SK-N-SH treated with all-trans-retinoic acid at 6 μM for 48 hours (cell line): Measurements from ENCODE around the gene CALN1.

Experiments used
- ATAC-seq: fragments of 200-7000 bp; cut with Tn5 transposase; 3 replicates; pipeline ENCODE4 v1.9.1; 2020; ENCODE audit warnings: mild to moderate bottlenecking, moderate library complexity
- ARNTL ChIP-seq: fragments of 450-650 bp; formaldehyde crosslinking; IDR thresholded peaks from 2 replicates; pipeline ENCODE4 v1.5.0; 2020; ENCODE audit warnings: low read depth, mild to moderate bottlenecking, moderate library complexity, borderline replicate concordance
- BACH2 ChIP-seq: fragments of 250-450 bp; sonication (Bioruptor Pico); IDR thresholded peaks from 2 replicates; pipeline ENCODE4 v1.9.0; 2021; ENCODE audit warnings: mild to moderate bottlenecking, borderline replicate concordance
- CSDC2 ChIP-seq: fragments of 250-450 bp; sonication (Bioruptor Pico); IDR thresholded peaks from 2 replicates; pipeline ENCODE4 v1.5.0; 2020; ENCODE audit warnings: mild to moderate bottlenecking, moderate library complexity
- ESRRG ChIP-seq: fragments of 250-450 bp; sonication (Bioruptor Pico); IDR thresholded peaks from 2 replicates; pipeline ENCODE4 v1.6.1; 2021; ENCODE audit warnings: mild to moderate bottlenecking
- GLIS3 ChIP-seq: fragments of 250-450 bp; sonication (Bioruptor Pico); IDR thresholded peaks from 2 replicates; pipeline ENCODE4 v1.5.0; 2020; ENCODE audit warnings: mild to moderate bottlenecking, moderate library complexity
- ISL1 ChIP-seq: fragments of 250-450 bp; sonication (Bioruptor Pico); IDR thresholded peaks from 2 replicates; pipeline ENCODE4 v2.1.2; 2022; ENCODE audit warnings: mild to moderate bottlenecking, moderate library complexity
- OSR1 ChIP-seq: fragments of 250-450 bp; sonication (Bioruptor Pico); IDR thresholded peaks from 2 replicates; pipeline ENCODE4 v1.8.0; 2022; ENCODE audit warnings: moderate library complexity, mild to moderate bottlenecking, inconsistent platforms
- PPARA ChIP-seq: fragments of 250-450 bp; sonication (Bioruptor Pico); IDR thresholded peaks from 2 replicates; pipeline ENCODE4 v1.5.0; 2020; ENCODE audit warnings: mild to moderate bottlenecking, borderline replicate concordance
- RARB ChIP-seq: fragments of 250-450 bp; sonication (Bioruptor Pico); IDR thresholded peaks from 2 replicates; pipeline ENCODE4 v1.8.0; 2021; ENCODE audit warnings: mild to moderate bottlenecking, moderate library complexity
- TCF4 ChIP-seq: fragments of 250-450 bp; sonication (Bioruptor Pico); IDR thresholded peaks from 2 replicates; pipeline ENCODE4 v1.8.0; 2021; ENCODE audit warnings: mild to moderate bottlenecking, moderate library complexity, borderline replicate concordance
- TOX ChIP-seq: fragments of 250-450 bp; sonication (Bioruptor Pico); IDR thresholded peaks from 2 replicates; pipeline ENCODE4 v1.8.0; 2021; ENCODE audit warnings: mild to moderate bottlenecking, moderate library complexity, borderline replicate concordance
- ZC3H10 ChIP-seq: fragments of 250-450 bp; sonication (Bioruptor Pico); IDR thresholded peaks from 2 replicates; pipeline ENCODE4 v1.5.1; 2021; ENCODE audit warnings: mild to moderate bottlenecking, moderate library complexity
- ZFP3 ChIP-seq: fragments of 250-450 bp; sonication (Bioruptor Pico); IDR thresholded peaks from 2 replicates; pipeline ENCODE4 v1.5.0; 2020; ENCODE audit warnings: mild to moderate bottlenecking, moderate library complexity
- ZFP30 ChIP-seq: fragments of 450-650 bp; formaldehyde crosslinking; IDR thresholded peaks from 2 replicates; pipeline ENCODE4 v1.5.0; 2022; ENCODE audit warnings: mild to moderate bottlenecking, moderate library complexity
- ZNF565 ChIP-seq: fragments of 450-650 bp; formaldehyde crosslinking; conservative IDR thresholded peaks from 2 replicates; pipeline ENCODE4 v1.5.0; 2020; ENCODE audit warnings: low read depth, mild to moderate bottlenecking, moderate library complexity
- ZNF70 ChIP-seq: fragments of 450-650 bp; formaldehyde crosslinking; IDR thresholded peaks from 2 replicates; pipeline ENCODE4 v1.5.0; 2020; ENCODE audit warnings: mild to moderate bottlenecking, moderate library complexity
- ZNF8 ChIP-seq: fragments of 450-650 bp; formaldehyde crosslinking; IDR thresholded peaks from 2 replicates; pipeline ENCODE4 v1.5.0; 2020; ENCODE audit warnings: mild to moderate bottlenecking, moderate library complexity
- TF ChIP-seq, protein P1 (sequence below): fragments of 250-450 bp; sonication (Bioruptor Pico); IDR thresholded peaks from 2 replicates; pipeline ENCODE4 v1.5.1; 2020; ENCODE audit warnings: low read depth, mild to moderate bottlenecking, moderate library complexity
- TF ChIP-seq, protein P2 (sequence below): fragments of 250-450 bp; sonication (Bioruptor Pico); IDR thresholded peaks from 2 replicates; pipeline ENCODE4 v1.8.0; 2021; ENCODE audit warnings: low read depth, mild to moderate bottlenecking, moderate library complexity, borderline replicate concordance
- TF ChIP-seq, protein P3 (sequence below): fragments of 250-450 bp; sonication (Bioruptor Pico); IDR thresholded peaks from 2 replicates; pipeline ENCODE4 v1.8.0; 2020; ENCODE audit warnings: mild to moderate bottlenecking, moderate library complexity, borderline replicate concordance
- TF ChIP-seq, protein P4 (sequence below): fragments of 250-450 bp; sonication (Bioruptor Pico); IDR thresholded peaks from 2 replicates; pipeline ENCODE4 v1.5.1; 2021; ENCODE audit warnings: mild to moderate bottlenecking, moderate library complexity

The CALN1 gene

DNA sequence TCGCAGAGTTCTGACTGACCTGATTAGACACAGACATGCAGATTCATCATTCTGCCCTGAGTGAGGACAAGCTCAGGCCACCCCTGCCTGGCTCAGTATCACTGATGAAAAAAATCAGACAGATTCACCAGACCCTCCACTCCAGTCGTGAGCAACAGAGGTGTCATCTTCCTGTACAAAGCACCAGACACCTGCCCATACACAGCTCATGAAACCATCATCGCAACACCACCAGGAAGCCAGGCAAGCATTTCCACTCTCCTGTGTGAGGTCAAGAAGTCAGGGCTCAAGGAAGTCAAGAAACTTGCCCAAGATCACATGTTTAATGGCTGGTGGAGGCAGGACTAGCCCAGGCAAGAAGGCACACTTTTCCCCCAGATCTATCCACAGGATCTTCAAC lies 163.0 kb downstream of the CALN1 start (continued):
- TF ChIP-seq, protein P1, sequence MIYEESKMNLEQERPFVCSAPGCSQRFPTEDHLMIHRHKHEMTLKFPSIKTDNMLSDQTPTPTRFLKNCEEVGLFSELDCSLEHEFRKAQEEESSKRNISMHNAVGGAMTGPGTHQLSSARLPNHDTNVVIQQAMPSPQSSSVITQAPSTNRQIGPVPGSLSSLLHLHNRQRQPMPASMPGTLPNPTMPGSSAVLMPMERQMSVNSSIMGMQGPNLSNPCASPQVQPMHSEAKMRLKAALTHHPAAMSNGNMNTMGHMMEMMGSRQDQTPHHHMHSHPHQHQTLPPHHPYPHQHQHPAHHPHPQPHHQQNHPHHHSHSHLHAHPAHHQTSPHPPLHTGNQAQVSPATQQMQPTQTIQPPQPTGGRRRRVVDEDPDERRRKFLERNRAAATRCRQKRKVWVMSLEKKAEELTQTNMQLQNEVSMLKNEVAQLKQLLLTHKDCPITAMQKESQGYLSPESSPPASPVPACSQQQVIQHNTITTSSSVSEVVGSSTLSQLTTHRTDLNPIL (CRISPR knock-in tag): no peak

DNA sequence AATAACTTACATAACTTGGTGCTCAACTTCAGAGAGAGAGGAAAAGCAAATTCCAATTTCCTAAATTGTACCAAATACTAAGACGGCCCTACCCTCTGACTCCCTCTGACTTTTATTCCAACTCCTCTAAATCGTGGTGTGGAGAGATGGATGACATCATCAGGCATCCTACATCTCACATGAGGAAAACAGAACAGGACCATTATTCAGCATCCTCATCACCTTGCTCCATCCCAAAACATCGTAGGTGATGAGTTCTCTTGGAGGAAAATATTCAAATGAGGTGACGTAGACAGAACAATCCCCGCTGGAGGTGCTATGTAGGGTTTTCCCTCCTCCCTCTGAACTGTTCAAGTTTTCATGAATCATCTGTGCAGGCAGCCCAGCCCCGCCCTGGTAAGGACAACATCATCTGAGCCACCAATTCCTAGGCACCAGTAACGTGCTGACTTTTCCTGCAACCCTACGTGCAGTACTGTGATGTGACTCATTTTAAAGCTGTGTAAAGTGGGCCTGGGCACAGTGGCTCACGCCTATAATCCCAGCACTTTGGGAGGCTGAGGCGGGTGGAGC lies 167.2 kb downstream of the CALN1 start:
- no peak for TF ChIP-seq GLIS3
- TF ChIP-seq, protein P2, sequence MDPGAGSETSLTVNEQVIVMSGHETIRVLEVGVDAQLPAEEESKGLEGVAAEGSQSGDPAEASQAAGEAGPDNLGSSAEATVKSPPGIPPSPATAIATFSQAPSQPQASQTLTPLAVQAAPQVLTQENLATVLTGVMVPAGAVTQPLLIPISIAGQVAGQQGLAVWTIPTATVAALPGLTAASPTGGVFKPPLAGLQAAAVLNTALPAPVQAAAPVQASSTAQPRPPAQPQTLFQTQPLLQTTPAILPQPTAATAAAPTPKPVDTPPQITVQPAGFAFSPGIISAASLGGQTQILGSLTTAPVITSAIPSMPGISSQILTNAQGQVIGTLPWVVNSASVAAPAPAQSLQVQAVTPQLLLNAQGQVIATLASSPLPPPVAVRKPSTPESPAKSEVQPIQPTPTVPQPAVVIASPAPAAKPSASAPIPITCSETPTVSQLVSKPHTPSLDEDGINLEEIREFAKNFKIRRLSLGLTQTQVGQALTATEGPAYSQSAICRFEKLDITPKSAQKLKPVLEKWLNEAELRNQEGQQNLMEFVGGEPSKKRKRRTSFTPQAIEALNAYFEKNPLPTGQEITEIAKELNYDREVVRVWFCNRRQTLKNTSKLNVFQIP (CRISPR knock-in tag): no peak
- TF ChIP-seq, protein P3, sequence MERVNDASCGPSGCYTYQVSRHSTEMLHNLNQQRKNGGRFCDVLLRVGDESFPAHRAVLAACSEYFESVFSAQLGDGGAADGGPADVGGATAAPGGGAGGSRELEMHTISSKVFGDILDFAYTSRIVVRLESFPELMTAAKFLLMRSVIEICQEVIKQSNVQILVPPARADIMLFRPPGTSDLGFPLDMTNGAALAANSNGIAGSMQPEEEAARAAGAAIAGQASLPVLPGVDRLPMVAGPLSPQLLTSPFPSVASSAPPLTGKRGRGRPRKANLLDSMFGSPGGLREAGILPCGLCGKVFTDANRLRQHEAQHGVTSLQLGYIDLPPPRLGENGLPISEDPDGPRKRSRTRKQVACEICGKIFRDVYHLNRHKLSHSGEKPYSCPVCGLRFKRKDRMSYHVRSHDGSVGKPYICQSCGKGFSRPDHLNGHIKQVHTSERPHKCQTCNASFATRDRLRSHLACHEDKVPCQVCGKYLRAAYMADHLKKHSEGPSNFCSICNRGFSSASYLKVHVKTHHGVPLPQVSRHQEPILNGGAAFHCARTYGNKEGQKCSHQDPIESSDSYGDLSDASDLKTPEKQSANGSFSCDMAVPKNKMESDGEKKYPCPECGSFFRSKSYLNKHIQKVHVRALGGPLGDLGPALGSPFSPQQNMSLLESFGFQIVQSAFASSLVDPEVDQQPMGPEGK (CRISPR knock-in tag): no peak
- no peak for TF ChIP-seq BACH2
- no peak for TF ChIP-seq ARNTL (CRISPR knock-in tag)
- no peak for TF ChIP-seq CSDC2
- TF ChIP-seq, all 23 proteins: peak for 0
- ATAC-seq: no peak

DNA sequence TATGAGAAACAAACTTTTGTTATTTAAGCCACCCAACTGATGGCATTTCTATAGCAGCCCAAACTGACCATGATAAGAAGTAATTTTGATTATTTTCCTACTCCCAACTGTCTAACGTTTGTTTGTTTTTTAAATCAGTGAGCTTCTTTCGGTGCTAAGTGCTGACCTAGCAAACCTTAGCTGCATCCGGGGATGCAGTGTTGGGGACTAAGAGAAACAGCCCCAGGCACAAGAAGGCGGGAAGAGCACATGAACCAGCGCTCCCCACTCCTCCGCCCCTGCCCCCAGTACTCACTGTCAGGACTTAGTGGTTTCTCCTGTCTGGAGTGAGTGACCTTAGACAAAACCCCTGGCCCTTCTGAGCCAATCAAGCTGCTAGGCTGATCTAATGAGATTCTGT lies 168.8 kb downstream of the CALN1 start:
- no peak for ATAC-seq
- TF ChIP-seq CSDC2 (no peak), ISL1 (CRISPR knock-in tag) (no peak), BACH2 (no peak), ZNF8 (no peak), ZNF70 (CRISPR knock-in tag) (no peak), OSR1 (CRISPR knock-in tag) (no peak), ESRRG (CRISPR knock-in tag) (no peak), ZFP30 (CRISPR knock-in tag) (no peak), ZFP3 (CRISPR knock-in tag) (no peak), GLIS3 (no peak), RARB (CRISPR knock-in tag) (no peak), ZNF565 (no peak), TOX (CRISPR knock-in tag) (no peak)
- TF ChIP-seq, protein P1 (CRISPR knock-in tag): no peak
- TF ChIP-seq, protein P4, sequence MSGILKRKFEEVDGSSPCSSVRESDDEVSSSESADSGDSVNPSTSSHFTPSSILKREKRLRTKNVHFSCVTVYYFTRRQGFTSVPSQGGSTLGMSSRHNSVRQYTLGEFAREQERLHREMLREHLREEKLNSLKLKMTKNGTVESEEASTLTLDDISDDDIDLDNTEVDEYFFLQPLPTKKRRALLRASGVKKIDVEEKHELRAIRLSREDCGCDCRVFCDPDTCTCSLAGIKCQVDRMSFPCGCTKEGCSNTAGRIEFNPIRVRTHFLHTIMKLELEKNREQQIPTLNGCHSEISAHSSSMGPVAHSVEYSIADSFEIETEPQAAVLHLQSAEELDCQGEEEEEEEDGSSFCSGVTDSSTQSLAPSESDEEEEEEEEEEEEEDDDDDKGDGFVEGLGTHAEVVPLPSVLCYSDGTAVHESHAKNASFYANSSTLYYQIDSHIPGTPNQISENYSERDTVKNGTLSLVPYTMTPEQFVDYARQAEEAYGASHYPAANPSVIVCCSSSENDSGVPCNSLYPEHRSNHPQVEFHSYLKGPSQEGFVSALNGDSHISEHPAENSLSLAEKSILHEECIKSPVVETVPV (CRISPR knock-in tag): no peak
- TF ChIP-seq, protein P2 (CRISPR knock-in tag): no peak

DNA sequence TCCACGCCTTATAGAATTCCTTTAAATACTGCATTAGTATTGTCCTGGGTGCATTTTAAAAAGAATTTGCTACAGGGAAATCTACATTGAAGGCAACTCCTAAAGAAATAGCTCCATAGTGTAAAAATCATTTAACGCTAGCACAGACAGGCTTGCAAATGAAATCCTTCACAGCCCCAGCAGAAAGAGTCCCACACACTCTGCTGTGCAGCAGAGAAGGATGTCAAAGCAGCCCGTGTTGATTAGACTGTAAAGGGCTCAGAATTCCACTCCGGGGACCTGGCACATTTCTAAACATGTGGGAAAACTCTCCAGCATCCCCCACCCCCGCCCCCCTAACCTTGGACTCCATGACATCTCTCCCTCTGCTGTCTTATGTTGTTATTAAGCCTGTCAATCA lies 176.8 kb downstream of the CALN1 start:
- TF ChIP-seq, protein P3 (CRISPR knock-in tag): no peak
- TF ChIP-seq ZC3H10: no peak
- no peak for TF ChIP-seq ZFP3 (CRISPR knock-in tag)
- TF ChIP-seq TCF4 (CRISPR knock-in tag): no peak
- no peak for TF ChIP-seq PPARA
- TF ChIP-seq, protein P1 (CRISPR knock-in tag): no peak
- TF ChIP-seq, protein P2 (CRISPR knock-in tag): no peak
- no peak for TF ChIP-seq CSDC2
- ATAC-seq: no peak
